Natural killer cell treated with Interleukin-12 subunit alpha and Interleukin-12 subunit beta and Interleukin-15 and Interleukin-18, amount 100 ng/mL, for 72 hours (primary cell): ENCODE results near the gene LOXHD1. TPM values are rescaled to one million over a fixed set of nuclear protein-coding genes. Genes with fewer than 3 reads are reported as not detected.

Source experiments
- ATAC-seq, 2 donors: fragments of 150-1000 bp; cut with Tn5 transposase in 1 of 2; sonication (Bioruptor Pico), chemical (Tn5 transposase) in 1 of 2; 2 replicates each; pipeline ENCODE4 v1.10.0; 2021
- DNase-seq: peaks from one replicate; pipeline ENCODE4 v3.0.0; 2022; ENCODE audit warnings: low spot score
- H3K27ac Mint-ChIP-seq, 2 donors: 1 replicate in 1 of 2; 2 replicates in 1 of 2; pipeline ENCODE4 v1.8.0; 2022; ENCODE audit warnings: mixed read lengths in 2 of 2, mild to moderate bottlenecking in 1 of 2, moderate library complexity in 1 of 2
- H3K27me3 Mint-ChIP-seq, 2 donors: 1 replicate in 1 of 2; 2 replicates in 1 of 2; pipeline ENCODE4 v1.8.0; 2022; ENCODE audit warnings: mixed read lengths in 2 of 2
- H3K36me3 Mint-ChIP-seq: one replicate; pipeline ENCODE4 v1.8.0; 2022; ENCODE audit warnings: mixed read lengths
- H3K4me1 Mint-ChIP-seq, 2 donors: 1 replicate in 1 of 2; 2 replicates in 1 of 2; pipeline ENCODE4 v1.8.0; 2022; ENCODE audit warnings: low read depth in 2 of 2, mixed read lengths in 2 of 2, mild to moderate bottlenecking in 1 of 2
- H3K4me3 Mint-ChIP-seq: one replicate; pipeline ENCODE4 v1.8.0; 2022; ENCODE audit warnings: mixed read lengths
- H3K9me3 Mint-ChIP-seq: 2 replicates; pipeline ENCODE4 v1.8.0; 2022; ENCODE audit warnings: mixed read lengths
- total RNA-seq, 2 donors: library from RNA; stranded (reverse); gene quantifications; one replicate each; pipeline ENCODE4 v1.2.3, GENCODE V29; 2022

LOXHD1 gene, protein sequence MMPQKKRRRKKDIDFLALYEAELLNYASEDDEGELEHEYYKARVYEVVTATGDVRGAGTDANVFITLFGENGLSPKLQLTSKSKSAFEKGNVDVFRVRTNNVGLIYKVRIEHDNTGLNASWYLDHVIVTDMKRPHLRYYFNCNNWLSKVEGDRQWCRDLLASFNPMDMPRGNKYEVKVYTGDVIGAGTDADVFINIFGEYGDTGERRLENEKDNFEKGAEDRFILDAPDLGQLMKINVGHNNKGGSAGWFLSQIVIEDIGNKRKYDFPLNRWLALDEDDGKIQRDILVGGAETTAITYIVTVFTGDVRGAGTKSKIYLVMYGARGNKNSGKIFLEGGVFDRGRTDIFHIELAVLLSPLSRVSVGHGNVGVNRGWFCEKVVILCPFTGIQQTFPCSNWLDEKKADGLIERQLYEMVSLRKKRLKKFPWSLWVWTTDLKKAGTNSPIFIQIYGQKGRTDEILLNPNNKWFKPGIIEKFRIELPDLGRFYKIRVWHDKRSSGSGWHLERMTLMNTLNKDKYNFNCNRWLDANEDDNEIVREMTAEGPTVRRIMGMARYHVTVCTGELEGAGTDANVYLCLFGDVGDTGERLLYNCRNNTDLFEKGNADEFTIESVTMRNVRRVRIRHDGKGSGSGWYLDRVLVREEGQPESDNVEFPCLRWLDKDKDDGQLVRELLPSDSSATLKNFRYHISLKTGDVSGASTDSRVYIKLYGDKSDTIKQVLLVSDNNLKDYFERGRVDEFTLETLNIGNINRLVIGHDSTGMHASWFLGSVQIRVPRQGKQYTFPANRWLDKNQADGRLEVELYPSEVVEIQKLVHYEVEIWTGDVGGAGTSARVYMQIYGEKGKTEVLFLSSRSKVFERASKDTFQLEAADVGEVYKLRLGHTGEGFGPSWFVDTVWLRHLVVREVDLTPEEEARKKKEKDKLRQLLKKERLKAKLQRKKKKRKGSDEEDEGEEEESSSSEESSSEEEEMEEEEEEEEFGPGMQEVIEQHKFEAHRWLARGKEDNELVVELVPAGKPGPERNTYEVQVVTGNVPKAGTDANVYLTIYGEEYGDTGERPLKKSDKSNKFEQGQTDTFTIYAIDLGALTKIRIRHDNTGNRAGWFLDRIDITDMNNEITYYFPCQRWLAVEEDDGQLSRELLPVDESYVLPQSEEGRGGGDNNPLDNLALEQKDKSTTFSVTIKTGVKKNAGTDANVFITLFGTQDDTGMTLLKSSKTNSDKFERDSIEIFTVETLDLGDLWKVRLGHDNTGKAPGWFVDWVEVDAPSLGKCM (N-terminal part only)
- not detected for total RNA-seq

- H3K27ac Mint-ChIP-seq: no peak within 1 kb of the TSS
- no peaks in the 10 kb centered on the region for H3K36me3 Mint-ChIP-seq
- no peak within 1 kb of the TSS for H3K4me3 Mint-ChIP-seq
- H3K9me3 Mint-ChIP-seq: no peaks in the 10 kb centered on the region
- H3K27me3 Mint-ChIP-seq: peaks cover 0 to 2% of the 10 kb centered on the region in 2 donors
- no peaks in the 10 kb centered on the region for H3K4me1 Mint-ChIP-seq
- DNase-seq: no peak
- no peak for ATAC-seq
Measured at GRCh38 chr18:46657115-46657955, at the start of gene LOXHD1. TSS of gene LOXHD1 (minus strand) at chr18:46657220. CDS start at chr18:46657033, 187 bp downstream.

DNA sequence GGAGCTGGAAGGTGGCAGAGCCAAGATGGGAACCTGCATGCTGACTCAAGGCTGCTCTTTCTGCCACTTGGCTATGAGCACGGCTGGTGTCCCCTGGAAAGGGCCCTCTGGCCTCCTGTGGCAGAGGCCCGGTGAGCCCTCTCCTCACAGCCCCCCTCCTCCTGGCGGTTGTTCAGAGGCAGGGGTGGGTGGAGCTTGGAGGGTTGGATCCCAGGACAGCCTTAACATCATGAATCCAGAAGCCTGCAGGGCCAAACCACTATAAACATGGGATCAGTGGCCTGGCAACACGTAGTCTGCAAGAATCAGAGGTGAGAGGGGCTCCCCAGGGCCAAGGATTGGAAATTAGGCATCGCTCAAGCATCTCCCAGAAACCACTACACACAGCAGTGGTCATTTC is 48.5 kb upstream of the LOXHD1 start:
- Mint-ChIP-seq H3K36me3 (no peaks in the 10 kb centered on the region), H3K4me3 (no peak overlapping the region), H3K9me3 (no peaks in the 10 kb centered on the region), H3K27ac (no peak overlapping the region), H3K4me1 (no peaks in the 10 kb centered on the region), H3K27me3 (peaks cover 0 to 11% of the 10 kb centered on the region in 2 donors)
- DNase-seq: no peak
- ATAC-seq: no peak

GRCh38 chr18:46704816-46705215 is 47.8 kb upstream of the LOXHD1 start:
- peaks cover 0 to 9% of the 10 kb centered on the region in 2 donors for H3K27me3 Mint-ChIP-seq
- no peak overlapping the region for H3K27ac Mint-ChIP-seq
- ATAC-seq (no peak), DNase-seq (no peak)
- no peaks in the 10 kb centered on the region for H3K36me3 Mint-ChIP-seq
- no peaks in the 10 kb centered on the region for H3K9me3 Mint-ChIP-seq
- H3K4me1 Mint-ChIP-seq: no peaks in the 10 kb centered on the region
- no peak overlapping the region for H3K4me3 Mint-ChIP-seq

- Mint-ChIP-seq H3K27ac (no peak overlapping the region), H3K4me3 (no peak overlapping the region), H3K9me3 (no peaks in the 10 kb centered on the region), H3K36me3 (no peaks in the 10 kb centered on the region), H3K4me1 (no peaks in the 10 kb centered on the region), H3K27me3 (peaks cover 0 to 8% of the 10 kb centered on the region in 2 donors)
- DNase-seq (no peak), ATAC-seq (no peak)
Measured at GRCh38 chr18:46704189-46704588, 47.2 kb upstream of the LOXHD1 start.

DNA sequence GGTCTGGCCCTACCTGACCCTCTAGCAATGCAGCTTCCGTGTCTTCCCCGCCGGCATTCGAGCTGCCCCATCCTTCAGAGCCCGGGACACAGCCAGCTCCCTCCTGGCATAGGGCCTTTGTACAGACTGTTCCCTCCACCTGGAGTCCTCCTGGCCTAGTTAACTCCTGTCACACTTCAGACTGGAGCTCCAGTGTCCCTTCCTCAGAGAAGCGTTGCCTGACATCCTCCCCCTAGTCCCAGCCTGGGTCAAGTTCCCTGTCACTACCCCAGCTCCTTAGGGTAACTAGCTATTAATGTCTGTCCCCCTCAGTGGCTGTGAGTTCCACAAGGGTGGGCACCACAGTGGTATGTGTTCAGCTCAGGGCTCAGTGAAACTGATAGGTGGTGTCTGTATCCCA is 45.5 kb upstream of the LOXHD1 start:
- Mint-ChIP-seq H3K4me3 (no peak overlapping the region), H3K36me3 (no peaks in the 10 kb centered on the region), H3K27me3 (peaks cover 12 to 16% of the 10 kb centered on the region in 2 donors), H3K9me3 (peaks cover 9% of the 10 kb centered on the region), H3K4me1 (no peaks in the 10 kb centered on the region), H3K27ac (no peak overlapping the region)
- DNase-seq: no peak
- ATAC-seq: peak in 1 of 2 donors; percentile 44

GRCh38 chr18:46700066-46700824 is 43.2 kb upstream of the LOXHD1 start:
- H3K36me3 Mint-ChIP-seq: no peaks in the 10 kb centered on the region
- DNase-seq: no peak
- H3K4me1 Mint-ChIP-seq: no peaks in the 10 kb centered on the region
- no peak overlapping the region for H3K27ac Mint-ChIP-seq
- ATAC-seq: peak in 1 of 2 donors; percentile 12
- peaks cover 22 to 24% of the 10 kb centered on the region in 2 donors for H3K27me3 Mint-ChIP-seq
- no peak overlapping the region for H3K4me3 Mint-ChIP-seq
- H3K9me3 Mint-ChIP-seq: peaks cover 9% of the 10 kb centered on the region

- Mint-ChIP-seq H3K4me3 (no peak overlapping the region), H3K9me3 (peaks cover 9% of the 10 kb centered on the region), H3K27ac (no peak overlapping the region), H3K36me3 (no peaks in the 10 kb centered on the region), H3K4me1 (no peaks in the 10 kb centered on the region), H3K27me3 (peaks cover 27 to 40% of the 10 kb centered on the region in 2 donors)
- no peak for DNase-seq
- no peak for ATAC-seq
Measured at GRCh38 chr18:46696702-46697101, 39.7 kb upstream of the LOXHD1 start.

- H3K4me1 Mint-ChIP-seq: no peaks in the 10 kb centered on the region
- DNase-seq: no peak
- peaks cover 9% of the 10 kb centered on the region for H3K9me3 Mint-ChIP-seq
- ATAC-seq: no peak
- H3K27ac Mint-ChIP-seq: no peak overlapping the region
- H3K4me3 Mint-ChIP-seq: no peak overlapping the region
- peaks cover 27 to 40% of the 10 kb centered on the region in 2 donors for H3K27me3 Mint-ChIP-seq
- H3K36me3 Mint-ChIP-seq: no peaks in the 10 kb centered on the region
Measured at GRCh38 chr18:46696268-46696667, 39.2 kb upstream of the LOXHD1 start.

- H3K36me3 Mint-ChIP-seq: no peaks in the 10 kb centered on the region
- no peak for DNase-seq
- H3K4me3 Mint-ChIP-seq: no peak overlapping the region
- H3K4me1 Mint-ChIP-seq: no peaks in the 10 kb centered on the region
- H3K27ac Mint-ChIP-seq: no peak overlapping the region
- peaks cover 27 to 40% of the 10 kb centered on the region in 2 donors for H3K27me3 Mint-ChIP-seq
- H3K9me3 Mint-ChIP-seq: peaks cover 9% of the 10 kb centered on the region
- ATAC-seq: no peak
Measured at GRCh38 chr18:46693996-46694395, 37.0 kb upstream of the LOXHD1 start.

DNA sequence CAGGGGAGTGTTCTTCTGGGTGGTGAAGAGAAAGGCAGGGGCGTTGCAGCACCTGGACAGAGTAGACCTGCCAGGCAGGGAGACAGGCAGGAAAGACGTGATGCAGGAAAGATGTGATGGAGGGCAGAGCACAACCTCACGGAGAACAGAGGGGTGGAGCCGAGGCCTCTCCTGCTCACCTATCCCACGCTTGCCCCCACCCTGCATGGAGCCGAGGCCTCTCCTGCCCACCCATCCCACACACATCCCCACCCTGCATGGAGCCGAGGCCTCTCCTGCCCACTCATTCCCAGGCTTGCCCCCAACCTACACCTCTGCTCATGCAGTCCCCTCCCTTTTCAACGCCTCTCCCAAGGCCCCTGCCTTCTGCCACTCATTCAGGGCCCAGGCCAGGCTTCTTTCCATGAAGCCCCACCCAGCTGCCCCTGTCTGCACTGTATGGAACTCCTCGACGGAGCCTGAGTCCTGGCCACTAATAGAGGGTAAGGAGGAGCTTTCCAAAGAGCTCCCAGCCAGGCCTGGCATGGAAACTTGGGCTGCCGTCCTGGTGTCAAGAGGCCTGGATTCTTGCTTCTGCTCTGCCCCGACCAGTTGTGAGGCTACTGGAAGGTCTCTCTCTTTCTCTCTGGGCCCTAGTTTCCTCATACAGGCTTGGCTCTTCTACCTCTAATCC is 32.0 kb upstream of the LOXHD1 start:
- Mint-ChIP-seq H3K9me3 (no peaks in the 10 kb centered on the region), H3K4me1 (no peaks in the 10 kb centered on the region), H3K27ac (no peak overlapping the region), H3K27me3 (peaks cover 5 to 14% of the 10 kb centered on the region in 2 donors), H3K36me3 (no peaks in the 10 kb centered on the region), H3K4me3 (no peak overlapping the region)
- no peak for DNase-seq
- peak; percentile 43 to 52 for ATAC-seq

DNA sequence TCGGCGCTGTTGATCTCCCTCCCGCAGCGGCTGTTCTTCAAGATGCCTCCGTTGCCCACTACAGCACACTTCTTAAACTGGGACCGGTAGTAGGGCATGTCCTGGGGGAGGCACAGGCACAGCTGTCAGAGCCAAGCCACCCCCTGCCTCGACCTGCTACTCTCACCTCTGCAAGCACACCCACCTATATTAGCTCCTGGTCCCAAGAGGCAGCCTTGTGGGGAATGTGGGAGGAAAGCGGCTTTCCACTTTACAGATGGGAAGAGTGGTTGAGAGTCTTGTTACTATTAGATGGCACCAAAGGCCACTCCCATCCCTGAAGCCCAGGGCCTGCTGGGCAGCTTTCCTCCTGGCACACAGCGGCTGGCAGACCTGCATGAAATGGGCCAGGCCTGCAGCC is 29.2 kb upstream of the LOXHD1 start:
- Mint-ChIP-seq H3K9me3 (no peaks in the 10 kb centered on the region), H3K4me3 (no peak overlapping the region), H3K4me1 (no peaks in the 10 kb centered on the region), H3K27me3 (peaks cover 7 to 8% of the 10 kb centered on the region in 2 donors), H3K27ac (no peak overlapping the region), H3K36me3 (no peaks in the 10 kb centered on the region)
- DNase-seq (no peak), ATAC-seq (no peak)

DNA sequence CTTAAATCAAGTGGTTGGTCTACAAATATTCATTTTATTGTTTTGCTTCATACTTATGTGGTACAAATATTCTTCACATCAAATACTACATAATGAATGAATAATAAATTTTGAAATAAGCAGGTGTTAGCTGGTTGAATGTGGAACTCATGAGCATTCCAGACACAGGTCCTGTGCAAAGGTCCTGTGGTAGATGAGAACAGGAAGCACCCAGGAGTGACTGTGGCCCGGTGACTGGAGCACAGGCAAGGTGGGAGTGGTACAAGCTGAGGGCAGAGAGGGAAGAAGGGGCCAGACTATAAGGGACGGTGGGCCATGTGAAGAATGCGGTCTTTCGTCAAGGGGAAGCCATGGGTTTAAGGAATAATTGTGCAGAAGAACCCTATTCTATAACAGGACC is 26.2 kb upstream of the LOXHD1 start:
- peaks cover 7 to 9% of the 10 kb centered on the region in 2 donors for H3K27me3 Mint-ChIP-seq
- ATAC-seq (no peak), DNase-seq (no peak)
- H3K36me3 Mint-ChIP-seq: no peaks in the 10 kb centered on the region
- no peak overlapping the region for H3K4me3 Mint-ChIP-seq
- no peak overlapping the region for H3K27ac Mint-ChIP-seq
- H3K9me3 Mint-ChIP-seq: no peaks in the 10 kb centered on the region
- H3K4me1 Mint-ChIP-seq: no peaks in the 10 kb centered on the region
